GM12874 (cell line): ENCODE data around the gene NFIB.

Experiments
- TF ChIP-seq, protein P1 (sequence below): IDR thresholded peaks from 2 replicates; pipeline ENCODE4 v1.5.1; 2011; ENCODE audit warnings: low read depth, mild to moderate bottlenecking, control low read depth, low read length, moderate library complexity; ENCODE audit not compliant: insufficient read depth

Gene NFIB

GRCh38 chr9:14271093-14271673 lies 42.8 kb downstream of the NFIB start:
- TF ChIP-seq, protein P1, sequence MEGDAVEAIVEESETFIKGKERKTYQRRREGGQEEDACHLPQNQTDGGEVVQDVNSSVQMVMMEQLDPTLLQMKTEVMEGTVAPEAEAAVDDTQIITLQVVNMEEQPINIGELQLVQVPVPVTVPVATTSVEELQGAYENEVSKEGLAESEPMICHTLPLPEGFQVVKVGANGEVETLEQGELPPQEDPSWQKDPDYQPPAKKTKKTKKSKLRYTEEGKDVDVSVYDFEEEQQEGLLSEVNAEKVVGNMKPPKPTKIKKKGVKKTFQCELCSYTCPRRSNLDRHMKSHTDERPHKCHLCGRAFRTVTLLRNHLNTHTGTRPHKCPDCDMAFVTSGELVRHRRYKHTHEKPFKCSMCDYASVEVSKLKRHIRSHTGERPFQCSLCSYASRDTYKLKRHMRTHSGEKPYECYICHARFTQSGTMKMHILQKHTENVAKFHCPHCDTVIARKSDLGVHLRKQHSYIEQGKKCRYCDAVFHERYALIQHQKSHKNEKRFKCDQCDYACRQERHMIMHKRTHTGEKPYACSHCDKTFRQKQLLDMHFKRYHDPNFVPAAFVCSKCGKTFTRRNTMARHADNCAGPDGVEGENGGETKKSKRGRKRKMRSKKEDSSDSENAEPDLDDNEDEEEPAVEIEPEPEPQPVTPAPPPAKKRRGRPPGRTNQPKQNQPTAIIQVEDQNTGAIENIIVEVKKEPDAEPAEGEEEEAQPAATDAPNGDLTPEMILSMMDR, result no peak

- TF ChIP-seq, protein P1, result no peak
Measured at GRCh38 chr9:14270358-14271092, 43.4 kb downstream of the NFIB start.

DNA sequence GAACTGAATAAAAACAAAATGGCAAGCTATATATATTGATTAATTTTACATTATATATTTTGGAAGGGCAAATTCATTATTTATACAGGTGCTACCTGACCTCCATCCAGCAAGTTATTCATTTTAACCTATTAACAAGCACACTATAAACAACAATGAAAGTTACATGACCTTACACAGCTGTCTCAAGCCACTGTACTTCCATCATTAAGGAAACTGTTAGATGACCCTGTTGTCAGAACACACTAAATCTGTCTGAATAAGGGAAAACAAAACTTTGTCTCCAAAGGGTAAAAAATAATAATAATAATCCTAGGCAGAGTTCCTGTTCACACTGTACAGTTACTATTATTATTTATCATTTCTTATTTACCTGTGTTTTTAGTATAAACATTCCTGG lies 44.0 kb downstream of the NFIB start:
- TF ChIP-seq, protein P1, result no peak

GRCh38 chr9:14263707-14264483 lies 50.0 kb downstream of the NFIB start:
- TF ChIP-seq, protein P1, result no peak

GRCh38 chr9:14262827-14263226 lies 51.1 kb downstream of the NFIB start:
- TF ChIP-seq, protein P1, result no peak

GRCh38 chr9:14261616-14262015 lies 52.3 kb downstream of the NFIB start:
- TF ChIP-seq, protein P1, result no peak

GRCh38 chr9:14260101-14260500 lies 53.8 kb downstream of the NFIB start:
- TF ChIP-seq, protein P1, result no peak
